GM12878 (cell line): Measurements from ENCODE around the gene AGBL5. TPM values are rescaled to one million over a fixed set of nuclear protein-coding genes. Genes with fewer than 3 reads are reported as not detected.
A peak's percentile ranks its signal among the peaks of the same experiment; 100 is the strongest.

ENCODE experiments used
- BCL11A ChIP-seq: IDR thresholded peaks from 2 replicates; pipeline ENCODE4 v1.6.1; 2011; ENCODE audit warnings: low read depth, low read length
- BCL3 ChIP-seq: IDR thresholded peaks from 2 replicates; pipeline ENCODE4 v1.6.1; 2011; ENCODE audit warnings: borderline replicate concordance, low read depth, mild to moderate bottlenecking, moderate library complexity, low read length; ENCODE audit not compliant: insufficient read depth, poor library complexity, severe bottlenecking
- BMI1 ChIP-seq: fragments of 450-650 bp; IDR thresholded peaks from 2 replicates; pipeline ENCODE4 v1.6.1; 2016; ENCODE audit warnings: mild to moderate bottlenecking, moderate library complexity, borderline replicate concordance
- CBX5 ChIP-seq: sonication (generic); IDR thresholded peaks from 2 replicates; pipeline ENCODE4 v1.6.1; 2016; ENCODE audit warnings: low read depth, moderate library complexity, mild to moderate bottlenecking, inconsistent platforms
- CREM ChIP-seq: IDR thresholded peaks from 2 replicates; pipeline ENCODE4 v1.6.1; 2014; ENCODE audit warnings: antibody characterized with exemption, low read depth
- CTCF ChIP-seq, 3 experiments: IDR thresholded peaks in 2 of 3; conservative IDR thresholded peaks in 1 of 3; 2 replicates each; pipeline ENCODE4 v1.5.1; 2011; ENCODE audit warnings: low read depth in 3 of 3, low read length in 3 of 3, mild to moderate bottlenecking in 3 of 3, control low read depth in 2 of 3, moderate library complexity in 2 of 3, inconsistent platforms in 1 of 3, mixed read lengths in 1 of 3; ENCODE audit not compliant: control insufficient read depth in 2 of 3, insufficient read depth in 1 of 3; ENCODE audit errors: extremely low read depth in 1 of 3
- DPF2 ChIP-seq: fragments of 450-650 bp; IDR thresholded peaks from 2 replicates; pipeline ENCODE4 v1.6.1; 2017; ENCODE audit warnings: mild to moderate bottlenecking
- GATAD2B ChIP-seq: fragments of 450-650 bp; conservative IDR thresholded peaks from 2 replicates; pipeline ENCODE4 v1.6.1; 2017; ENCODE audit warnings: low read depth, mild to moderate bottlenecking, moderate library complexity
- HDAC6 ChIP-seq: fragments of 200-600 bp; sonication (generic); IDR thresholded peaks from one replicate; pipeline ENCODE4 v1.8.0; 2017; ENCODE audit warnings: antibody characterized with exemption; ENCODE audit not compliant: unreplicated experiment
- IKZF1 ChIP-seq: fragments of 450-650 bp; conservative IDR thresholded peaks from 2 replicates; pipeline ENCODE4 v1.6.1; 2017; ENCODE audit warnings: antibody characterized with exemption, mild to moderate bottlenecking
- IRF4 ChIP-seq: IDR thresholded peaks from 2 replicates; pipeline ENCODE4 v1.6.1; 2011; ENCODE audit warnings: low read depth, low read length
- JUNB ChIP-seq: IDR thresholded peaks from 2 replicates; pipeline ENCODE4 v1.6.1; 2016; ENCODE audit warnings: antibody characterized with exemption, mild to moderate bottlenecking
- KLF5 ChIP-seq: fragments of 450-650 bp; IDR thresholded peaks from 2 replicates; pipeline ENCODE4 v1.6.1; 2014; ENCODE audit warnings: mild to moderate bottlenecking; ENCODE audit not compliant: partially characterized antibody
- LARP7 ChIP-seq: fragments of 450-650 bp; IDR thresholded peaks from 2 replicates; pipeline ENCODE4 v1.6.1; 2017; ENCODE audit warnings: mild to moderate bottlenecking
- MEF2B ChIP-seq: fragments of 450-650 bp; IDR thresholded peaks from 2 replicates; pipeline ENCODE4 v1.6.1; 2018; ENCODE audit warnings: mild to moderate bottlenecking, moderate library complexity; ENCODE audit not compliant: partially characterized antibody, poor library complexity, severe bottlenecking
- MXI1 ChIP-seq: fragments of 150-350 bp; IDR thresholded peaks from 2 replicates; pipeline ENCODE4 v1.6.1; 2011; ENCODE audit warnings: low read depth, mild to moderate bottlenecking, inconsistent platforms, low read length, improper control_type of control experiment
- PAX5 ChIP-seq: IDR thresholded peaks from 2 replicates; pipeline ENCODE4 v1.6.1; 2011; ENCODE audit warnings: low read depth, low read length, borderline replicate concordance
- POLR2AphosphoS5 ChIP-seq: IDR thresholded peaks from 2 replicates; pipeline ENCODE4 v1.6.1; 2011; ENCODE audit warnings: mild to moderate bottlenecking, low read length, inconsistent platforms
- RB1 ChIP-seq: fragments of 450-650 bp; formaldehyde crosslinking; IDR thresholded peaks from 2 replicates; pipeline ENCODE4 v1.6.1; 2017; ENCODE audit warnings: mild to moderate bottlenecking, borderline replicate concordance
- RELA ChIP-seq: fragments of 450-650 bp; IDR thresholded peaks from 2 replicates; pipeline ENCODE4 v1.8.0; 2014; ENCODE audit warnings: borderline replicate concordance; ENCODE audit not compliant: partially characterized antibody
- SIX5 ChIP-seq: IDR thresholded peaks from 2 replicates; pipeline ENCODE4 v1.6.1; 2011; ENCODE audit warnings: mild to moderate bottlenecking, low read depth, low read length, moderate library complexity; ENCODE audit not compliant: severe bottlenecking
- SMC3 ChIP-seq: IDR thresholded peaks from 2 replicates; pipeline ENCODE4 v1.6.1; 2011; ENCODE audit warnings: low read length, improper control_type of control experiment, borderline replicate concordance
- SP1 ChIP-seq: IDR thresholded peaks from one replicate; pipeline ENCODE4 v1.6.1; 2011; ENCODE audit warnings: low read depth, low read length
- SREBF2 ChIP-seq: IDR thresholded peaks from 2 replicates; pipeline ENCODE4 v1.6.1; 2012; ENCODE audit warnings: mild to moderate bottlenecking, low read length
- SRF ChIP-seq, 2 experiments: IDR thresholded peaks; 2 replicates each; pipeline ENCODE4 v1.6.1; 2011; ENCODE audit warnings: low read depth in 2 of 2, low read length in 2 of 2, mild to moderate bottlenecking in 1 of 2, moderate library complexity in 1 of 2
- TAF1 ChIP-seq: IDR thresholded peaks from 2 replicates; pipeline ENCODE4 v1.6.1; 2011; ENCODE audit warnings: mild to moderate bottlenecking, low read depth, low read length, borderline replicate concordance
- TARDBP ChIP-seq: IDR thresholded peaks from 2 replicates; pipeline ENCODE4 v1.6.1; 2016; ENCODE audit warnings: borderline replicate concordance
- TCF3 ChIP-seq: IDR thresholded peaks from 2 replicates; pipeline ENCODE4 v1.6.1; 2012; ENCODE audit warnings: low read depth, mild to moderate bottlenecking, low read length, borderline replicate concordance; ENCODE audit not compliant: insufficient read depth
- YY1 ChIP-seq: IDR thresholded peaks from 2 replicates; pipeline ENCODE4 v1.6.1; 2011; ENCODE audit warnings: low read depth, mild to moderate bottlenecking, low read length
- ZNF24 ChIP-seq: fragments of 450-650 bp; IDR thresholded peaks from 2 replicates; pipeline ENCODE4 v1.6.1; 2017; ENCODE audit warnings: antibody characterized with exemption, mild to moderate bottlenecking
- polyA plus RNA-seq, 11 experiments: library from polyadenylated mRNA; depleted of rRNA in 4 of 11; unstranded in 6 of 11; stranded (reverse) in 5 of 11; fragments of >200 nt; fragmentation: Nextera tagmentation in 4 of 11; fragmentation: Illumina TruSeq in 1 of 11; extraction: Ambion mirVana in 4 of 11; extraction: Trizol in 1 of 11; gene quantifications; 1 replicate in 1 of 11; 2 replicates in 10 of 11; pipeline versions ENCODE4 v1.2.1 to v1.2.3, GENCODE V29; 2011 to 2016; ENCODE audit warnings: inconsistent platforms in 2 of 11, missing spikeins in 2 of 11, low read depth in 1 of 11
- total RNA-seq, 4 experiments: library from RNA; depleted of rRNA in 3 of 4; stranded (reverse); fragments of >200 nt in 3 of 4; fragmentation: Illumina TruSeq in 1 of 4; extraction: Trizol in 1 of 4; gene quantifications; 2 replicates each; pipeline versions ENCODE4 v1.2.1 to v1.2.3, GENCODE V29; 2013 to 2021

AGBL5 gene
- total and polyA plus RNA-seq, 10 of the 15 experiments (the other 5 are each of a cell fraction or from before 2014, with no cell fraction given): 1.9 to 28.5 (median 19.5) TPM

- TF ChIP-seq SMC3 (no peak), SIX5 (no peak), SREBF2 (peak; percentile 91), RB1 (peak; percentile 35; the same call in 1 of the 2 replicates), MEF2B (peak; percentile 76), SRF (IDR thresholded peaks at IDR 0.05; ENCODE audit: low read depth in 2 of 2, low read length in 2 of 2) (0 out of 4 replicates have a peak, but pooled peaks of 1 of the 2 experiments have one; percentile 10), LARP7 (peak; percentile 39; the same call in 1 of the 2 replicates), RELA (peak; percentile 36), CTCF (IDR thresholded peaks at IDR 0.05 in 2 of 3, conservative IDR thresholded peaks at IDR 0.05 in 1 of 3; ENCODE audit: control insufficient read depth in 2 of 3, extremely low read depth in 1 of 3, insufficient read depth in 1 of 3, low read depth in 3 of 3, low read length in 3 of 3) (peak; percentile 5 to 33 (median 6); a peak in 1 of 6 replicates), MXI1 (peak; percentile 31), TARDBP (peak; percentile 99), IKZF1 (peak; percentile 87), BMI1 (no peak), PAX5 (peak; percentile 100), BCL11A (no peak), TCF3 (peak; percentile 23; the same call in 1 of the 2 replicates), KLF5 (peak; percentile 15), CREM (no peak; the same call in 1 of the 2 replicates), IRF4 (0 out of 2 replicates have a peak, but pooled peaks have one; percentile 11), JUNB (0 out of 2 replicates have a peak, but pooled peaks have one; percentile 9), ZNF24 (peak; percentile 100), DPF2 (0 out of 2 replicates have a peak, but pooled peaks have one; percentile 20), GATAD2B (peak; percentile 45; the same call in 1 of the 2 replicates), POLR2AphosphoS5 (0 out of 2 replicates have a peak, but pooled peaks have one; percentile 21), TAF1 (0 out of 2 replicates have a peak, but pooled peaks have one; percentile 14), HDAC6 (no peak), YY1 (peak; percentile 84), BCL3 (peak; percentile 52), CBX5 (0 out of 2 replicates have a peak, but pooled peaks have one; percentile 2), SP1 (peak; percentile 32)
These were observed 1.0 kb upstream of the AGBL5 start (continued) for GRCh38 chr2:27050281-27050995.
